ENCODE data around the gene OGDHL. TPM values are rescaled to one million over a fixed set of nuclear protein-coding genes. Genes with fewer than 3 reads are reported as not detected.

OGDHL gene
- total and polyA plus RNA-seq, 3 donors from 2014 or later, result 6.4 to 16.6 (median 10.7) TPM

GRCh38 chr10:49688920-49689319, 73.2 kb downstream of the OGDHL start:
- no peak overlapping the region for H3K27ac ChIP-seq
- H3K36me3 ChIP-seq (ENCODE audit: low read depth, missing control alignments), result no peaks in the 10 kb centered on the region
- intact Hi-C loops (cut with DNase I; ENCODE audit: low total_unique reads), result no loop called here
- whole genome bisulfite sequencing, 2 donors, result 33 to 47% methylated on average over 7 of the region's 7 CpGs
- H3K4me3 ChIP-seq, result no peak overlapping the region
- no peak for DNase-seq
- no peaks in the 10 kb centered on the region for H3K4me1 ChIP-seq
- no peak for TF ChIP-seq POLR2A (IDR thresholded peaks at IDR 0.05)
- TF ChIP-seq, protein P1, sequence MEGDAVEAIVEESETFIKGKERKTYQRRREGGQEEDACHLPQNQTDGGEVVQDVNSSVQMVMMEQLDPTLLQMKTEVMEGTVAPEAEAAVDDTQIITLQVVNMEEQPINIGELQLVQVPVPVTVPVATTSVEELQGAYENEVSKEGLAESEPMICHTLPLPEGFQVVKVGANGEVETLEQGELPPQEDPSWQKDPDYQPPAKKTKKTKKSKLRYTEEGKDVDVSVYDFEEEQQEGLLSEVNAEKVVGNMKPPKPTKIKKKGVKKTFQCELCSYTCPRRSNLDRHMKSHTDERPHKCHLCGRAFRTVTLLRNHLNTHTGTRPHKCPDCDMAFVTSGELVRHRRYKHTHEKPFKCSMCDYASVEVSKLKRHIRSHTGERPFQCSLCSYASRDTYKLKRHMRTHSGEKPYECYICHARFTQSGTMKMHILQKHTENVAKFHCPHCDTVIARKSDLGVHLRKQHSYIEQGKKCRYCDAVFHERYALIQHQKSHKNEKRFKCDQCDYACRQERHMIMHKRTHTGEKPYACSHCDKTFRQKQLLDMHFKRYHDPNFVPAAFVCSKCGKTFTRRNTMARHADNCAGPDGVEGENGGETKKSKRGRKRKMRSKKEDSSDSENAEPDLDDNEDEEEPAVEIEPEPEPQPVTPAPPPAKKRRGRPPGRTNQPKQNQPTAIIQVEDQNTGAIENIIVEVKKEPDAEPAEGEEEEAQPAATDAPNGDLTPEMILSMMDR (IDR thresholded peaks at IDR 0.05), result no peak
- no peaks in the 10 kb centered on the region for H3K9me3 ChIP-seq
- no peaks in the 10 kb centered on the region for H3K27me3 ChIP-seq

GRCh38 chr10:49688261-49688846, 73.8 kb downstream of the OGDHL start:
- Histone ChIP-seq H3K27me3 (no peaks in the 10 kb centered on the region), H3K27ac (no peak overlapping the region), H3K36me3 (ENCODE audit: low read depth, missing control alignments) (no peaks in the 10 kb centered on the region), H3K4me3 (no peak overlapping the region), H3K4me1 (no peaks in the 10 kb centered on the region), H3K9me3 (no peaks in the 10 kb centered on the region)
- intact Hi-C loops (cut with DNase I; ENCODE audit: low total_unique reads), result no loop called here
- DNase-seq, result no peak
- 28 to 34% methylated on average over 8 of the region's 8 CpGs for WGBS, 2 donors
- TF ChIP-seq, protein P1 (IDR thresholded peaks at IDR 0.05), result no peak
- TF ChIP-seq POLR2A (IDR thresholded peaks at IDR 0.05), result no peak

DNA sequence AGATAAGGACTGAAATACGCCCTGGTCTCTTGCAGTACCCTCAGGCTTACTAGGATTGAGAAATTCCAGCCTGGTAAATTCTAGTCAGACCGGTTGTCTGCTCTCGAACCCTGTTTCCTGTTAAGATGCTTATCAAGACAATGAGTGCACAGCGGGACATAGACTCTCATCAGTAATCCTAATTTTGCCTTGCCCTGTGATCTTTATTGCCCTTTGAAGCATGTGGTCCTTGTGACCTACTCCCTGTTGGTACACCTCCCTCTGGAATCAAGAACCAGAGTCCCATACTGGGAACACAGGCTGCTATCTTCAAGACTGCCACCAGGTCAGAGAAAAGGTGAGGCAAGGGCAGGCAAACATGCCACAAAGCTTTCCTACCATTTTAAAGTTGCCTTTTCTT, 75.5 kb downstream of the OGDHL start:
- Histone ChIP-seq H3K9me3 (no peaks in the 10 kb centered on the region), H3K27me3 (no peaks in the 10 kb centered on the region), H3K4me3 (no peak overlapping the region), H3K36me3 (ENCODE audit: low read depth, missing control alignments) (no peaks in the 10 kb centered on the region), H3K4me1 (no peaks in the 10 kb centered on the region), H3K27ac (no peak overlapping the region)
- TF ChIP-seq, protein P1 (IDR thresholded peaks at IDR 0.05), result no peak
- no peak for TF ChIP-seq POLR2A (IDR thresholded peaks at IDR 0.05)
- 80 to 85% methylated on average over 4 of the region's 4 CpGs for WGBS, 2 donors
- no peak for DNase-seq
- intact Hi-C loops (cut with DNase I; ENCODE audit: low total_unique reads), result no loop called here

Other genes with a start within 250 kb of the OGDHL start
- 10 to 100 TPM; 19.6 to 20.1 TPM for gene ERCC6, start 223.2 kb downstream of the OGDHL start, total RNA-seq
- gene ERCC6, start 223.2 kb downstream of the OGDHL start, polyA plus RNA-seq (ENCODE audit: insufficient read depth, low read depth, low replicate concordance), result 19.4 TPM
- gene SLC18A3, start 152.0 kb downstream of the OGDHL start, total RNA-seq, result not detected
- not detected for gene SLC18A3, start 152.0 kb downstream of the OGDHL start, polyA plus RNA-seq (ENCODE audit: insufficient read depth, low read depth, low replicate concordance)
- 1 to 10 TPM in 1 of 2 donors, under 1 TPM in 1; 0.93 to 1.7 TPM for gene CHAT, start 148.3 kb downstream of the OGDHL start, total RNA-seq
- gene CHAT, start 148.3 kb downstream of the OGDHL start, polyA plus RNA-seq (ENCODE audit: insufficient read depth, low read depth, low replicate concordance), result 0.75 TPM
- gene C10orf53, start 82.7 kb downstream of the OGDHL start, total RNA-seq, result 10 to 100 TPM; 14.8 to 33.5 TPM
- 139 TPM for gene C10orf53, start 82.7 kb downstream of the OGDHL start, polyA plus RNA-seq (ENCODE audit: insufficient read depth, low read depth, low replicate concordance)
- gene PARG, start 179.7 kb upstream of the OGDHL start, total RNA-seq, result 10 to 100 TPM; 39.4 to 49.4 TPM
- 19.7 TPM for gene PARG, start 179.7 kb upstream of the OGDHL start, polyA plus RNA-seq (ENCODE audit: insufficient read depth, low read depth, low replicate concordance)
- gene TIMM23B, start 179.7 kb upstream of the OGDHL start, total RNA-seq, result 10 to 100 TPM; 31.3 to 40.4 TPM
- gene TIMM23B, start 179.7 kb upstream of the OGDHL start, polyA plus RNA-seq (ENCODE audit: insufficient read depth, low read depth, low replicate concordance), result 15.9 TPM
- gene AGAP6, start 226.1 kb upstream of the OGDHL start, total RNA-seq, result 10 to 100 TPM; 33.3 to 52.1 TPM
- gene AGAP6, start 226.1 kb upstream of the OGDHL start, polyA plus RNA-seq (ENCODE audit: insufficient read depth, low read depth, low replicate concordance), result 21.2 TPM